MM.1S (cell line): Measurements from ENCODE around the gene NMNAT3.

Experiments used
- EZH2 ChIP-seq: fragments of 300-600 bp; sonication (generic); optimal IDR thresholded peaks from 2 replicates; pipeline ENCODE3; 2017; ENCODE audit warnings: low read depth, mild to moderate bottlenecking, antibody characterized with exemption, low read length, mixed read lengths
- EZH2phosphoT487 ChIP-seq: fragments of 300-600 bp; sonication (generic); IDR thresholded peaks from 2 replicates; pipeline ENCODE4 v1.6.1; 2018; ENCODE audit warnings: antibody characterized with exemption, low read length
- TF ChIP-seq, protein P1 (sequence below): fragments of 300-600 bp; sonication (generic); IDR thresholded peaks from 2 replicates; pipeline ENCODE4 v1.5.1; 2016; ENCODE audit warnings: antibody characterized with exemption, low read length, mixed read lengths

DNA sequence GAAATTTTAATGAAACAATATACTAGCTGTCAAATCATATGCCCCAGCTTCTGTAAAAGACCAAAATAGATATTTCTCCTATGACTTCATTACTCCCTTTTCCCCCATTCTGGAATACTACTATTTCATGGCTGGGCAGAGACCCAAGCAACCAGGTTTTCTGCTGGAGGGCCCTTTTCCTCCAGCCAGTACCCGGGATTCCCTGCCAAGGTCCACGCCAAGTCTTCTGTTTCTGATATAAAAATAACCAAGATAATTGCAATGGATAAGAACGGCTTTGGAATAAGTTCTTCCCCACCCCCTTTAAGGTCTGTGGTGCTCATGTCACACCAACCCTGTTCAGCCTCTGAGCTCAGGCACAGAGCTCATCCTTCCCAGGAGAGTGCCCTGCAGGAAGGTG lies 17.2 kb upstream of the NMNAT3 start:
- TF ChIP-seq, protein P1, sequence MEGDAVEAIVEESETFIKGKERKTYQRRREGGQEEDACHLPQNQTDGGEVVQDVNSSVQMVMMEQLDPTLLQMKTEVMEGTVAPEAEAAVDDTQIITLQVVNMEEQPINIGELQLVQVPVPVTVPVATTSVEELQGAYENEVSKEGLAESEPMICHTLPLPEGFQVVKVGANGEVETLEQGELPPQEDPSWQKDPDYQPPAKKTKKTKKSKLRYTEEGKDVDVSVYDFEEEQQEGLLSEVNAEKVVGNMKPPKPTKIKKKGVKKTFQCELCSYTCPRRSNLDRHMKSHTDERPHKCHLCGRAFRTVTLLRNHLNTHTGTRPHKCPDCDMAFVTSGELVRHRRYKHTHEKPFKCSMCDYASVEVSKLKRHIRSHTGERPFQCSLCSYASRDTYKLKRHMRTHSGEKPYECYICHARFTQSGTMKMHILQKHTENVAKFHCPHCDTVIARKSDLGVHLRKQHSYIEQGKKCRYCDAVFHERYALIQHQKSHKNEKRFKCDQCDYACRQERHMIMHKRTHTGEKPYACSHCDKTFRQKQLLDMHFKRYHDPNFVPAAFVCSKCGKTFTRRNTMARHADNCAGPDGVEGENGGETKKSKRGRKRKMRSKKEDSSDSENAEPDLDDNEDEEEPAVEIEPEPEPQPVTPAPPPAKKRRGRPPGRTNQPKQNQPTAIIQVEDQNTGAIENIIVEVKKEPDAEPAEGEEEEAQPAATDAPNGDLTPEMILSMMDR: no peak
- no peak for TF ChIP-seq EZH2
- no peak for TF ChIP-seq EZH2phosphoT487
